Activated CD8-positive, alpha-beta T cell treated with anti-CD3 and anti-CD28 coated beads for 36 hours (primary cell): ENCODE data around the gene CACNA2D2. TPM values are rescaled to one million over a fixed set of nuclear protein-coding genes. Genes with fewer than 3 reads are reported as not detected.

ENCODE experiments used
- ATAC-seq: fragments of 200-7000 bp; cut with Tn5 transposase; one replicate; pipeline ENCODE4 v1.10.0; 2021; ENCODE audit warnings: mild to moderate bottlenecking, moderate library complexity
- CTCF ChIA-PET: fragments of 350-600 bp; sonication (Branson Sonifier 250); formaldehyde crosslinking; loops from one replicate; lab custom pipeline; 2021; ENCODE audit warnings: antibody characterized with exemption; lab: Charles Lee
- POLR2A ChIA-PET: fragments of 350-600 bp; sonication (Branson Sonifier 250); formaldehyde crosslinking; loops from one replicate; lab custom pipeline; 2021; ENCODE audit warnings: antibody characterized with exemption; lab: Charles Lee
- DNase-seq: peaks from one replicate; pipeline ENCODE4 v3.0.0-alpha.2; 2020
- H3K27ac Mint-ChIP-seq: one replicate; pipeline ENCODE4 v1.8.0; 2021; ENCODE audit warnings: mild to moderate bottlenecking, mixed read lengths
- H3K27me3 Mint-ChIP-seq: one replicate; pipeline ENCODE4 v1.8.0; 2021; ENCODE audit warnings: mixed read lengths
- H3K36me3 Mint-ChIP-seq: one replicate; pipeline ENCODE4 v1.8.0; 2021; ENCODE audit warnings: low read depth, mixed read lengths
- H3K4me1 Mint-ChIP-seq: one replicate; pipeline ENCODE4 v1.8.0; 2021; ENCODE audit warnings: low read depth, mixed read lengths
- H3K4me3 Mint-ChIP-seq: one replicate; pipeline ENCODE4 v1.8.0; 2021; ENCODE audit warnings: mild to moderate bottlenecking, moderate library complexity, mixed read lengths
- H3K9me3 Mint-ChIP-seq: one replicate; pipeline ENCODE4 v1.8.0; 2021; ENCODE audit warnings: mixed read lengths
- CTCF ChIP-seq: fragments of 200-600 bp; IDR thresholded peaks from one replicate; pipeline ENCODE4 v1.8.0; 2022; ENCODE audit warnings: antibody characterized with exemption, mild to moderate bottlenecking
- intact Hi-C: fragments of 100-400 bp; cut with micrococcal nuclease; formaldehyde crosslinking; loops from one replicate; pipeline ENCODE4 v1.10.0; 2022
- total RNA-seq, 2 experiments: library from RNA; stranded (reverse); gene quantifications; one replicate each; pipeline ENCODE4 v1.2.3, GENCODE V29; 2021

The CACNA2D2 gene
- total RNA-seq, 2 experiments from 2014 or later, result 1.6 to 2.1 TPM

GRCh38 chr3:50326182-50326541, 177.3 kb downstream of the CACNA2D2 start:
- intact Hi-C loops, result no loop called here
- no peak for ATAC-seq
- POLR2A ChIA-PET, result interaction anchor here (13.4 kb wide), 1 partner anchor 10 kb away, joined by 126 read pairs; the partner anchor contains the start of gene RASSF1

GRCh38 chr3:50325497-50326181, 177.8 kb downstream of the CACNA2D2 start:
- POLR2A ChIA-PET, result interaction anchor here (13.4 kb wide), 1 partner anchor 10 kb away, joined by 126 read pairs; the partner anchor contains the start of gene RASSF1
- Mint-ChIP-seq H3K4me3 (peak overlapping the region; percentile 19), H3K9me3 (no peaks in the 10 kb centered on the region), H3K27me3 (no peaks in the 10 kb centered on the region), H3K4me1 (peaks cover 23% of the 10 kb centered on the region), H3K27ac (no peak overlapping the region), H3K36me3 (peaks cover 9% of the 10 kb centered on the region)
- DNase-seq, result no peak
- CTCF ChIA-PET, result interaction anchor here (0.8 to 3.0 kb wide), 4 partner anchors 10 to 34 kb away, joined by 3 to 40 read pairs (median 6); partner anchors contain the start of genes HYAL3, IFRD2 and NAA80
- intact Hi-C loops, result no loop called here
- no peak for TF ChIP-seq CTCF
- ATAC-seq, result no peak

More at GRCh38 chr3:50326182-50326541, 177.3 kb downstream of the CACNA2D2 start:
- no peaks in the 10 kb centered on the region for H3K9me3 Mint-ChIP-seq
- H3K4me3 Mint-ChIP-seq, result peak overlapping the region; percentile 19
- no peaks in the 10 kb centered on the region for H3K27me3 Mint-ChIP-seq
- CTCF ChIA-PET, result interaction anchor here (0.6 to 1.2 kb wide), 2 partner anchors 27 to 79 kb away, joined by 3 read pairs; partner anchors contain the start of genes HYAL3 and NAA80
- H3K4me1 Mint-ChIP-seq, result peaks cover 23% of the 10 kb centered on the region
- no peak overlapping the region for H3K27ac Mint-ChIP-seq
- no peak for DNase-seq
- no peak for TF ChIP-seq CTCF
- H3K36me3 Mint-ChIP-seq, result peaks cover 13% of the 10 kb centered on the region

GRCh38 chr3:50325113-50325480, 178.3 kb downstream of the CACNA2D2 start:
- no peak for ATAC-seq
- DNase-seq, result no peak
- Mint-ChIP-seq H3K4me1 (peaks cover 26% of the 10 kb centered on the region), H3K4me3 (no peak overlapping the region), H3K27ac (no peak overlapping the region), H3K36me3 (peaks cover 6% of the 10 kb centered on the region), H3K9me3 (no peaks in the 10 kb centered on the region), H3K27me3 (no peaks in the 10 kb centered on the region)
- TF ChIP-seq CTCF, result no peak
- CTCF ChIA-PET, result interaction anchor here (0.7 to 3.0 kb wide), 10 partner anchors 10 to 131 kb away, joined by 3 to 40 read pairs (median 6); partner anchors contain the start of genes HYAL1, HYAL3, IFRD2 and NAA80
- intact Hi-C loops, result no loop called here
- POLR2A ChIA-PET, result interaction anchor here (1.4 to 13.4 kb wide), 2 partner anchors 11 to 50 kb away, joined by 4 to 126 read pairs; partner anchors contain the start of gene RASSF1

- ChIA-PET POLR2A (interaction anchor here (0.8 to 13.4 kb wide), 3 partner anchors 11 to 49 kb away, joined by 3 to 126 read pairs (median 4); partner anchors contain the start of gene RASSF1), CTCF (interaction anchor here (0.6 to 3.0 kb wide), 21 partner anchors 10 to 130 kb away, joined by 3 to 40 read pairs (median 4); partner anchors contain the start of genes CYB561D2, HYAL1, HYAL3 and IFRD2)
- Mint-ChIP-seq H3K27me3 (no peaks in the 10 kb centered on the region), H3K27ac (no peak overlapping the region), H3K36me3 (peaks cover 4% of the 10 kb centered on the region), H3K9me3 (no peaks in the 10 kb centered on the region), H3K4me3 (no peak overlapping the region), H3K4me1 (peaks cover 31% of the 10 kb centered on the region)
- ATAC-seq (peak; percentile 50), DNase-seq (peak; percentile 84)
- intact Hi-C loops, result no loop called here
- TF ChIP-seq CTCF, result peak; percentile 84
Observed at GRCh38 chr3:50324351-50325112, 178.9 kb downstream of the CACNA2D2 start.
